ENCODE measurements around the gene PAX8. TPM values are rescaled to one million over a fixed set of nuclear protein-coding genes. Genes with fewer than 3 reads are reported as not detected.

The PAX8 gene
- total and polyA plus RNA-seq, 10 of the 15 experiments (the other 5 are each of a cell fraction or from before 2014, with no cell fraction given): 0.16 to 2.5 (median 0.97) TPM

GRCh38 chr2:113175042-113175628 lies 103.6 kb downstream of the PAX8 start (continued):
- TF ChIP-seq PBX3 (IDR thresholded peaks at IDR 0.05; ENCODE audit: insufficient replicate concordance, low read depth, low read length) (peak; percentile 39), SMAD1 (IDR thresholded peaks at IDR 0.05; ENCODE audit: low read depth, partially characterized antibody) (peak; percentile 79), POLR2AphosphoS2 (IDR thresholded peaks at IDR 0.05; ENCODE audit: low read depth, low read length) (peak; percentile 95), CBX5 (IDR thresholded peaks at IDR 0.05; ENCODE audit: low read depth) (peak; percentile 73; the same call in 1 of the 2 replicates)

GRCh38 chr2:113174376-113174750 lies 104.4 kb downstream of the PAX8 start:
- ChIA-PET RAD21 (ENCODE audit: unreplicated experiment) (interaction anchor here (0.8 to 3.8 kb wide), 11 partner anchors 20 to 215 kb away, joined by 3 to 75 read pairs (median 7); no protein-coding TSS in a partner anchor), POLR2A (interaction anchor here (0.9 to 2.0 kb wide), 8 partner anchors 9 to 60 kb away, joined by 3 to 11 read pairs (median 4); no protein-coding TSS in a partner anchor), SMC1A (ENCODE audit: uncharacterized antibody, unreplicated experiment) (interaction anchor here (0.7 to 4.2 kb wide), 16 partner anchors 9 to 414 kb away, joined by 3 to 52 read pairs (median 4); no protein-coding TSS in a partner anchor), CTCF (interaction anchor here (0.6 to 13.8 kb wide), 23 partner anchors 8 to 543 kb away, joined by 3 to 195 read pairs (median 5); no protein-coding TSS in a partner anchor)
- Histone ChIP-seq H3K4me1 (ENCODE audit: control insufficient read depth, insufficient read depth, low read length) (peaks cover 33% of the 10 kb centered on the region), H4K20me1 (ENCODE audit: control insufficient read depth, insufficient read depth) (peaks cover 15% of the 10 kb centered on the region; the same call in 1 of the 2 replicates), H3K27ac (ENCODE audit: control insufficient read depth, insufficient read depth) (peak overlapping the region; percentile 96), H3K4me2 (ENCODE audit: control insufficient read depth, insufficient read depth) (peak overlapping the region; percentile 86), H3K9ac (ENCODE audit: control insufficient read depth, insufficient read depth, low read length) (peak overlapping the region; percentile 97), H3K9me3 (replicated peaks; ENCODE audit: control insufficient read depth, insufficient read depth, low read length) (no peaks in the 10 kb centered on the region; the same call in 1 of the 3 replicates), H3K79me2 (ENCODE audit: control insufficient read depth, insufficient read depth, low read length) (peaks cover 59% of the 10 kb centered on the region), H3K27me3 (replicated peaks in 1 of 2; ENCODE audit: control insufficient read depth in 2 of 2, insufficient read depth in 2 of 2, low read length in 1 of 2) (no peaks in the 10 kb centered on the region), H3K36me3 (ENCODE audit: control insufficient read depth in 2 of 2, insufficient read depth in 2 of 2, low read length in 1 of 2) (peaks cover 2 to 9% of the 10 kb centered on the region in 2 experiments), H2AFZ (ENCODE audit: control insufficient read depth, low read depth, low read length) (no peak overlapping the region), H3K4me3 (peak overlapping the region; percentile 95)
- intact Hi-C loops (cut with micrococcal nuclease; ENCODE audit: unreplicated experiment) (no loop called here), in situ Hi-C loops (cut with MboI) (no loop called here)
- 0% methylated on average over 3 of the region's 3 CpGs for WGBS (ENCODE audit: insufficient coverage, insufficient replicate concordance, low lambda C conversion rate, missing lambda C conversion rate)
- BruUV-seq (replicated peaks): no TSS peak
- FAIRE-seq (no peak), DNase-seq (ENCODE audit: low read depth, low spot score) (no peak), ATAC-seq (peak; percentile 22)
- TF ChIP-seq ASH2L (IDR thresholded peaks at IDR 0.05; ENCODE audit: borderline replicate concordance, low read depth): no peak
- TF ChIP-seq SMC3 (IDR thresholded peaks at IDR 0.05; ENCODE audit: borderline replicate concordance, low read length): 0 out of 2 replicates have a peak, but pooled peaks have one; percentile 9
- TF ChIP-seq EED (IDR thresholded peaks at IDR 0.05; ENCODE audit: low read depth): no peak
- TF ChIP-seq CHD2 (IDR thresholded peaks at IDR 0.05; ENCODE audit: borderline replicate concordance, low read depth, low read length): no peak
- TF ChIP-seq CTCF (IDR thresholded peaks at IDR 0.05 in 2 of 3, conservative IDR thresholded peaks at IDR 0.05 in 1 of 3; ENCODE audit: control insufficient read depth in 2 of 3, extremely low read depth in 1 of 3, insufficient read depth in 1 of 3, low read depth in 3 of 3, low read length in 3 of 3): peak; percentile 32 to 46 (median 36); a peak in 5 of 6 replicates

Measured in GM12878 (cell line).